H1 (cell line): ENCODE results near the gene TPD52L1. TPM values are rescaled to one million over a fixed set of nuclear protein-coding genes. Genes with fewer than 3 reads are reported as not detected.
A peak's percentile ranks its signal among the peaks of the same experiment; 100 is the strongest.

Source experiments
- ASH2L ChIP-seq: fragments of 200-600, 300-600 bp; sonication (generic); IDR thresholded peaks from one replicate; pipeline ENCODE4 v1.7.1; 2017; ENCODE audit warnings: low read length
- FOSL1 ChIP-seq: IDR thresholded peaks from 2 replicates; pipeline ENCODE4 v1.6.1; 2011; ENCODE audit warnings: mild to moderate bottlenecking, low read depth, low read length, moderate library complexity; ENCODE audit not compliant: insufficient read depth
- JUND ChIP-seq: IDR thresholded peaks from 2 replicates; pipeline ENCODE4 v1.6.1; 2011; ENCODE audit warnings: mild to moderate bottlenecking, improper control_type of control experiment, low read length
- KDM4A ChIP-seq: IDR thresholded peaks from one replicate; pipeline ENCODE4 v1.7.1; 2012; ENCODE audit warnings: low read depth, mild to moderate bottlenecking, moderate library complexity, low read length, inconsistent platforms; ENCODE audit not compliant: severe bottlenecking
- POLR2A ChIP-seq, 2 experiments: IDR thresholded peaks; 1 replicate in 1 of 2; 2 replicates in 1 of 2; pipeline ENCODE4 v1.6.1; 2011; ENCODE audit warnings: low read depth in 2 of 2, low read length in 2 of 2, mild to moderate bottlenecking in 2 of 2; ENCODE audit errors: control extremely low read depth in 1 of 2
- POU5F1 ChIP-seq: IDR thresholded peaks from 2 replicates; pipeline ENCODE4 v1.6.1; 2011; ENCODE audit warnings: low read depth, mild to moderate bottlenecking, low read length, moderate library complexity
- RNF2 ChIP-seq: fragments of 200-900, 300-1000 bp; sonication (generic); IDR thresholded peaks from 2 replicates; pipeline ENCODE4 v1.7.1; 2016; ENCODE audit warnings: borderline replicate concordance, low read depth, mild to moderate bottlenecking, antibody characterized with exemption, low read length; ENCODE audit not compliant: poor library complexity, severe bottlenecking; ENCODE audit errors: missing control alignments
- SP1 ChIP-seq: IDR thresholded peaks from 2 replicates; pipeline ENCODE4 v1.6.1; 2011; ENCODE audit warnings: low read depth, low read length
- SUZ12 ChIP-seq: fragments of 200-600 bp; sonication (generic); IDR thresholded peaks from 2 replicates; pipeline ENCODE4 v1.6.1; 2012; ENCODE audit warnings: mild to moderate bottlenecking, inconsistent platforms, low read length, moderate library complexity, mixed read lengths
- TAF1 ChIP-seq: IDR thresholded peaks from 2 replicates; pipeline ENCODE4 v1.6.1; 2011; ENCODE audit warnings: mild to moderate bottlenecking, low read depth, low read length
- TAF7 ChIP-seq: optimal IDR thresholded peaks from 2 replicates; pipeline ENCODE3; 2011; ENCODE audit warnings: low read depth, mild to moderate bottlenecking, inconsistent platforms, low read length, moderate library complexity, borderline replicate concordance
- polyA plus RNA-seq, 7 experiments: library from polyadenylated mRNA; depleted of rRNA in 3 of 7; stranded (reverse) in 5 of 7; unstranded in 2 of 7; fragments of >200 nt in 5 of 7; fragments of 200-250 nt in 2 of 7; gene quantifications; 1 replicate in 5 of 7; 2 replicates in 1 of 7; 4 replicates in 1 of 7; pipeline versions ENCODE4 v1.2.1 to v1.2.3, GENCODE V29; 2011 to 2013; ENCODE audit warnings: missing spikeins in 2 of 7, mixed read lengths in 2 of 7
- total RNA-seq: library from RNA; stranded (reverse); fragmentation: NEBNext Ultra II Directional; extraction: Animal tissue kit (Norgen Biotek cat#: 25700); gene quantifications from 2 replicates; pipeline ENCODE4 v1.2.1, GENCODE V29; 2021
- TF ChIP-seq, protein P1 (sequence below): IDR thresholded peaks from 2 replicates; pipeline ENCODE4 v1.6.1; 2012; ENCODE audit warnings: inconsistent platforms
- TF ChIP-seq, protein P2 (sequence below): IDR thresholded peaks from 2 replicates; pipeline ENCODE4 v1.6.1; 2011; ENCODE audit warnings: low read depth, mild to moderate bottlenecking, low read length; ENCODE audit not compliant: insufficient read depth

Gene TPD52L1
- total and polyA plus RNA-seq, 2 of the 8 experiments (the other 6 are each of a cell fraction or from before 2014, with no cell fraction given) = 7.4 to 14.2 TPM

DNA sequence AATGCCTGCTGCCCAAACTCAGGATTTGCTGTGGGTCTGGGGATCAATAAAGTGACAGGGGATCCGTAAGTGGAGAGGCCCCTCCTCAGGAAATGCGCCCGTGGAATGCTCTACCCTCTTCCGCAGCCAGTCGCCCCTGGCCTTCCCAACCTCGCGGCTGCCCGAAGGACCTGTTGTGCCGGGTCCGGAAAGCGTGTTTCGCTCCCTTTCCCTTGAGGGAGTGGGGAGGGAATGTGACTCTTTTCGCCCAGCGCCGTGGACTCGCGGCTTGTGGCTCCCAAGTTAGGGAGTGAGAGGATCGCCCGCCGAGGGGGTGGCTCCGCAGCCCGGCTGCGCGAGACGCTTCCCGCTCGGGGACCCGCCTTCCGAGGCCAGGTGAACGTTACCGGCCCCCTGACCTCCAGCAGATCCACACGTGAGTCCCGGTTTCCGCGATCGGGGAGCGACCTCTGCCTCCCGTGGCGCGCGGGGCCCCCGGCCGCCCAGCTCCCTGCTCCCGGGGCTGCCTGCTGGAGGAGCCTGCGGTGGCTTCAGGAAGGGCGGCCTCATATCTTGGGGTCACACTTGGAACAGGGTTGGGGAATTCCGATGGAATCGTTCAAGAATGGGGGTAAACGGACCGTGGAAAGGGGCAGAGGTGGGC, 666 bp downstream of the TPD52L1 start (continued):
- TF ChIP-seq FOSL1 = no peak
- peak; percentile 53 for TF ChIP-seq ASH2L
- TF ChIP-seq TAF1 = no peak
- peak; percentile 53 for TF ChIP-seq SUZ12
- no peak for TF ChIP-seq RNF2
- TF ChIP-seq POU5F1 = no peak
- no peak for TF ChIP-seq POLR2A (IDR thresholded peaks at IDR 0.05; ENCODE audit: control extremely low read depth in 1 of 2, low read depth in 2 of 2, low read length in 2 of 2)
- TF ChIP-seq TAF7 = no peak
- peak; percentile 69 for TF ChIP-seq KDM4A
- TF ChIP-seq, protein P1, sequence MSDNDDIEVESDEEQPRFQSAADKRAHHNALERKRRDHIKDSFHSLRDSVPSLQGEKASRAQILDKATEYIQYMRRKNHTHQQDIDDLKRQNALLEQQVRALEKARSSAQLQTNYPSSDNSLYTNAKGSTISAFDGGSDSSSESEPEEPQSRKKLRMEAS = no peak
- TF ChIP-seq, protein P2, sequence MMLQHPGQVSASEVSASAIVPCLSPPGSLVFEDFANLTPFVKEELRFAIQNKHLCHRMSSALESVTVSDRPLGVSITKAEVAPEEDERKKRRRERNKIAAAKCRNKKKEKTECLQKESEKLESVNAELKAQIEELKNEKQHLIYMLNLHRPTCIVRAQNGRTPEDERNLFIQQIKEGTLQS = no peak
- TF ChIP-seq JUND = no peak
- TF ChIP-seq SP1 = no peak
